Smooth muscle cell of the umbilical artery (primary cell): ENCODE data around the gene SLC12A3. TPM values are rescaled to one million over a fixed set of nuclear protein-coding genes. Genes with fewer than 3 reads are reported as not detected.

Experiments used
- total RNA-seq: library from RNA; depleted of rRNA; stranded (reverse); fragments of >200 nt; gene quantifications from 2 replicates; pipeline ENCODE4 v1.2.3, GENCODE V29; 2014

SLC12A3 gene
- 0.30 TPM in 1 of 2 replicates, not detected in the other for total RNA-seq

GRCh38 chr16:56864960-56865359 lies at the start of gene SLC12A3:
Gene SLC12A3, plus strand, starts transcription at chr16:56865207. Its CDS starts 29 bp downstream, at chr16:56865236.

GRCh38 chr16:56931892-56932720 lies 67.1 kb downstream of the SLC12A3 start, which contains the start of gene HERPUD1:
Gene HERPUD1, plus strand, starts transcription at chr16:56932142. Its CDS starts 103 bp downstream, at chr16:56932245.

GRCh38 chr16:56961851-56962281 lies 96.9 kb downstream of the SLC12A3 start, which contains the start of gene CETP:
Gene CETP, plus strand, starts transcription at chr16:56961950. Its CDS starts 30 bp downstream, at chr16:56961980.

Other genes starting within 250 kb of the SLC12A3 start
- gene MT1E, start 239.4 kb upstream of the SLC12A3 start, total RNA-seq, result 51.1 and 79.6 TPM in 2 replicates
- gene MT1M, start 232.5 kb upstream of the SLC12A3 start, total RNA-seq, result not detected in 2 replicates
- gene MT1A, start 226.5 kb upstream of the SLC12A3 start, total RNA-seq, result 0.88 TPM in 1 of 2 replicates, not detected in the other
- not detected in 2 replicates for gene MT1B, start 213.3 kb upstream of the SLC12A3 start, total RNA-seq
- not detected in 2 replicates for gene MT1F, start 207.2 kb upstream of the SLC12A3 start, total RNA-seq
- gene MT1G, start 197.1 kb upstream of the SLC12A3 start, total RNA-seq, result not detected in 2 replicates
- gene MT1H, start 195.4 kb upstream of the SLC12A3 start, total RNA-seq, result not detected in 2 replicates
- 9.4 and 13.4 TPM in 2 replicates for gene MT1X, start 182.7 kb upstream of the SLC12A3 start, total RNA-seq
- 41.3 and 79.6 TPM in 2 replicates for gene NUP93, start 135.1 kb upstream of the SLC12A3 start, total RNA-seq
- 169 and 222 TPM in 2 replicates for gene HERPUD1, start 66.9 kb downstream of the SLC12A3 start, total RNA-seq
- gene CETP, start 96.7 kb downstream of the SLC12A3 start, total RNA-seq, result not detected in 2 replicates
- gene NLRC5, start 124.3 kb downstream of the SLC12A3 start, total RNA-seq, result 10.7 and 34.4 TPM in 2 replicates
- gene CPNE2, start 227.4 kb downstream of the SLC12A3 start, total RNA-seq, result 9.8 and 22.3 TPM in 2 replicates